Loucy (cell line): ENCODE results near the gene PLXNB3.

Experiments
- H2AFZ ChIP-seq: fragments of 200-600 bp; sonication (generic); 2 replicates; pipeline ENCODE4 v1.6.0; 2016; ENCODE audit warnings: antibody characterized with exemption, mild to moderate bottlenecking, low read length, moderate library complexity
- H3F3A ChIP-seq: fragments of 200-600 bp; 2 replicates; pipeline ENCODE4 v1.6.0; 2016; ENCODE audit warnings: antibody characterized with exemption, low read depth, mild to moderate bottlenecking
- H3K27me3 ChIP-seq: fragments of 200-600 bp; sonication (generic); 2 replicates; pipeline ENCODE4 v1.6.1; 2014; ENCODE audit warnings: low read length, mild to moderate bottlenecking; ENCODE audit not compliant: insufficient read depth, poor library complexity, severe bottlenecking
- H3K36me3 ChIP-seq: fragments of 200-600 bp; sonication (generic); 2 replicates; pipeline ENCODE4 v1.6.1; 2016; ENCODE audit warnings: low read length; ENCODE audit not compliant: insufficient read depth
- H3K4me1 ChIP-seq: fragments of 200-600 bp; sonication (generic); 2 replicates; pipeline ENCODE4 v1.5.1; 2014; ENCODE audit warnings: low read length, mild to moderate bottlenecking; ENCODE audit not compliant: insufficient read depth, poor library complexity, severe bottlenecking
- H3K4me2 ChIP-seq: fragments of 200-600 bp; sonication (generic); 2 replicates; pipeline ENCODE4 v1.6.0; 2014; ENCODE audit warnings: antibody characterized with exemption, low read length, low read depth, mild to moderate bottlenecking; ENCODE audit not compliant: poor library complexity, severe bottlenecking
- H3K4me3 ChIP-seq: fragments of 200-600 bp; sonication (generic); 2 replicates; pipeline ENCODE4 v1.5.1; 2014; ENCODE audit warnings: low read length, mild to moderate bottlenecking, mixed read lengths; ENCODE audit not compliant: poor library complexity, severe bottlenecking
- H3K79me2 ChIP-seq: fragments of 200-600 bp; sonication (generic); 2 replicates; pipeline ENCODE4 v1.6.1; 2014; ENCODE audit warnings: low read length; ENCODE audit not compliant: insufficient read depth
- H3K9ac ChIP-seq: fragments of 200-600 bp; sonication (generic); 2 replicates; pipeline ENCODE4 v1.6.0; 2014; ENCODE audit warnings: mild to moderate bottlenecking, low read depth, low read length, moderate library complexity; ENCODE audit not compliant: poor library complexity, severe bottlenecking
- H3K9me2 ChIP-seq: fragments of 200-600 bp; sonication (generic); replicated peaks from 2 replicates; pipeline ENCODE4 v1.6.1; 2016; ENCODE audit warnings: low read depth, low read length, mixed read lengths
- H3K9me3 ChIP-seq: fragments of 200-600 bp; sonication (generic); 2 replicates; pipeline ENCODE4 v1.6.1; 2014; ENCODE audit warnings: mild to moderate bottlenecking, antibody characterized with exemption, low read length, low read depth; ENCODE audit not compliant: insufficient read depth
- H4K20me1 ChIP-seq: fragments of 200-600 bp; sonication (generic); 2 replicates; pipeline ENCODE4 v1.6.0; 2014; ENCODE audit warnings: antibody characterized with exemption, low read length, mild to moderate bottlenecking; ENCODE audit not compliant: insufficient read depth, poor library complexity, severe bottlenecking
- CTCF ChIP-seq: fragments of 200-600 bp; sonication (generic); conservative IDR thresholded peaks from 2 replicates; pipeline ENCODE4 v1.5.1; 2014; ENCODE audit warnings: mild to moderate bottlenecking, antibody characterized with exemption, low read length
- EZH2phosphoT487 ChIP-seq: fragments of 200-600 bp; IDR thresholded peaks from 2 replicates; pipeline ENCODE4 v1.6.1; 2018; ENCODE audit warnings: antibody characterized with exemption, mild to moderate bottlenecking, moderate library complexity, borderline replicate concordance

The PLXNB3 gene

GRCh38 chrX:153766098-153766817, 2.2 kb downstream of the PLXNB3 start:
- TF ChIP-seq CTCF: no peak
- TF ChIP-seq EZH2phosphoT487: no peak
- Histone ChIP-seq H3K36me3 (no peaks in the 10 kb centered on the region), H4K20me1 (no peaks in the 10 kb centered on the region), H3K9me2 (no peaks in the 10 kb centered on the region), H3K4me2 (peak overlapping the region; percentile 68), H3K79me2 (no peaks in the 10 kb centered on the region), H3K4me1 (peaks cover 4% of the 10 kb centered on the region), H3K4me3 (peak overlapping the region; percentile 64), H3F3A (no peaks in the 10 kb centered on the region), H2AFZ (0 out of 2 replicates have a peak overlapping the region, but pooled peaks have one; percentile 35), H3K9me3 (no peaks in the 10 kb centered on the region), H3K27me3 (no peaks in the 10 kb centered on the region), H3K9ac (peak overlapping the region; percentile 56)

- TF ChIP-seq CTCF (no peak), EZH2phosphoT487 (no peak)
- Histone ChIP-seq H2AFZ (no peak overlapping the region), H4K20me1 (no peaks in the 10 kb centered on the region), H3K9ac (no peak overlapping the region), H3K9me3 (no peaks in the 10 kb centered on the region), H3K4me1 (peaks cover 4% of the 10 kb centered on the region), H3K4me2 (peak overlapping the region; percentile 68), H3F3A (no peaks in the 10 kb centered on the region), H3K4me3 (peak overlapping the region; percentile 64), H3K9me2 (no peaks in the 10 kb centered on the region), H3K79me2 (no peaks in the 10 kb centered on the region), H3K36me3 (no peaks in the 10 kb centered on the region), H3K27me3 (no peaks in the 10 kb centered on the region)
These were observed 3.0 kb downstream of the PLXNB3 start for GRCh38 chrX:153766871-153767673.

- no peaks in the 10 kb centered on the region for H3F3A ChIP-seq
- no peaks in the 10 kb centered on the region for H3K9me3 ChIP-seq
- no peaks in the 10 kb centered on the region for H4K20me1 ChIP-seq
- H3K79me2 ChIP-seq: no peaks in the 10 kb centered on the region
- H3K9me2 ChIP-seq: no peaks in the 10 kb centered on the region
- H3K27me3 ChIP-seq: no peaks in the 10 kb centered on the region
- no peak overlapping the region for H3K9ac ChIP-seq
- TF ChIP-seq EZH2phosphoT487 (no peak), CTCF (no peak)
- no peak overlapping the region for H2AFZ ChIP-seq
- H3K36me3 ChIP-seq: no peaks in the 10 kb centered on the region
- H3K4me1 ChIP-seq: peaks cover 4% of the 10 kb centered on the region
- no peak overlapping the region for H3K4me2 ChIP-seq
- no peak overlapping the region for H3K4me3 ChIP-seq
These were observed 3.6 kb downstream of the PLXNB3 start for GRCh38 chrX:153767674-153768055.
